Measurements from ENCODE around the gene ACRV1.
A peak's percentile ranks its signal among the peaks of the same experiment; 100 is the strongest.

The ACRV1 gene

DNA sequence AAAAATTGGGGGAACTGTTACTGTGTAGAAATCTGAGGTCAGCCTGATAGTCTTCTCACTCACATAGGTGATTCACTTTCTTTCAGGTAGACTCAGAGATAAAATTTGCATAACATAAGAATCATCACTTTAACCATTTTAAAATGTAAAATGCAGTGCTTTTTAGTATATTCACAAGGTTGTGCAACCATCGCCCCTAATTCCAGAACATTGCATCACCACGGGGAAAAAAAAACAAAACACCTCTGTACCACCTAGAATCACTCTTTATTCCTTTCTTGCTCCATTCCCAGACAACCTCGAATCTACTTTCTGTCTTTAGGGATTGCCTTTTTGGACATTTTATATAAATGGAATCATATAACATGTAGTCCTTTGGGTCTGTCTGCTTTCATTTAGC lies 34.8 kb downstream of the ACRV1 start:
- no peak for DNase-seq

DNA sequence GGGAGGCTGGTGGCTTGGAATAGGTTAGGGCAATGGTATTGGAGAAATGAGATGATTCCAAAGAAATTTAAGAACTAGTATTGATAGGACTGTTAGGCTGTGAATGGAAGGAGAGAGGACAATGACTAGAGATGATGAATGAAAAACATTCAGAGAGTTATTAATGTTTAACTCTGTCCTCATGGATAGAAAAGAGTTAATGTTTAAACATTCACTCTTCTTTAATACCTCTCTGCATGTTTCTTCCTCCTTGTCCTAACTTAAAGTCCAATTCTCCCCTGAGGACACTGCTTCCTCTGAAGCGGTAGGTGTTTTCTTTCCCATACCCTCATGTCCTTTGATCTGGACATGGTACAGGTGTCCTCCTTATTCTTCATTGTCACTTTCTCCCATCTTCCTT lies 42.3 kb downstream of the ACRV1 start:
- no peak for DNase-seq

DNA sequence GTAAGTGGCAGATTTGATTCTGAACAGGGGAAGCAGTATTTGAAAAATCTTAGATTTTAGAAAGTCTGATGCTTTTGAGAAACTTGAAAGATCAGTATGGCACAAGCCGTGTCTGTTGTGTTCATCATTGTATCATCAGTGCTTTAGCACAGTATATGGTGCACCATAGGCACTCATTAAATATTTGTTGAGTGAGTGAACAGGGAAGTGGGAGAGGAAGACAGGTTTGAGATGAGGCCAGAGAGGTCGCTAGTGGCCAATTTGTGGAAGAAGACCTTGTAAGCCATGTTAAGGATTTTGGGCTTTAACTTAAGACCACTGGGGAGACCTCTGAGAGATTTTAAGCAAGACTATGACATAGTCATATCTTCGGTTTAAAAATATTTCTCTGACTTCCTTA lies 42.8 kb downstream of the ACRV1 start:
- no peak for DNase-seq

DNA sequence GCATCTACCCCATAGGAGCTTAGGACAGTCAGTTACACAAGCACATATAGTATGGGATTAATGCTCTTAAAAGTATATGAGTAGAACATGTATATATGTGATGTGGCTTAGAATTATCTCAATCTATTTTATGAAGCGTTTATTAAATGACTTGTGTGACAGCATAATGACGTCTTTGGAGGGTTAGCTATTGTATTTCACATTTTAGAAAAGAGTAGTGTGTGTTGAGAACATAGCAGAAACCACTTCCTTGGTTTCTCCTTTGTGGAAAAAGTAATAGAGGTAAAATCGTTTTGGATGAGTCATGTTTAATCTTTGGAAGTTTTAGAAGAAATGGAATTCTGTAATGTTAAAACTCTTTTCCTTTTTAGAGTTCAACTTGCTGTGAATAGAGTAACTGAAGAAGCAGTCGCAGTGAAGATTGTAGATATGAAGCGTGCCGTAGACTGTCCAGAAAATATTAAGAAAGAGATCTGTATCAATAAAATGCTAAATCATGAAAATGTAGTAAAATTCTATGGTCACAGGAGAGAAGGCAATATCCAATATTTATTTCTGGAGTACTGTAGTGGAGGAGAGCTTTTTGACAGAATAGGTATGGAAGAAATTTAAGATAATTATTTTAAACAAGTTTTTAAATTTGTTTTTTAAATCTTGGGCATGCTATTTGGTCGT lies 53.3 kb downstream of the ACRV1 start:
- no peak for DNase-seq

DNA sequence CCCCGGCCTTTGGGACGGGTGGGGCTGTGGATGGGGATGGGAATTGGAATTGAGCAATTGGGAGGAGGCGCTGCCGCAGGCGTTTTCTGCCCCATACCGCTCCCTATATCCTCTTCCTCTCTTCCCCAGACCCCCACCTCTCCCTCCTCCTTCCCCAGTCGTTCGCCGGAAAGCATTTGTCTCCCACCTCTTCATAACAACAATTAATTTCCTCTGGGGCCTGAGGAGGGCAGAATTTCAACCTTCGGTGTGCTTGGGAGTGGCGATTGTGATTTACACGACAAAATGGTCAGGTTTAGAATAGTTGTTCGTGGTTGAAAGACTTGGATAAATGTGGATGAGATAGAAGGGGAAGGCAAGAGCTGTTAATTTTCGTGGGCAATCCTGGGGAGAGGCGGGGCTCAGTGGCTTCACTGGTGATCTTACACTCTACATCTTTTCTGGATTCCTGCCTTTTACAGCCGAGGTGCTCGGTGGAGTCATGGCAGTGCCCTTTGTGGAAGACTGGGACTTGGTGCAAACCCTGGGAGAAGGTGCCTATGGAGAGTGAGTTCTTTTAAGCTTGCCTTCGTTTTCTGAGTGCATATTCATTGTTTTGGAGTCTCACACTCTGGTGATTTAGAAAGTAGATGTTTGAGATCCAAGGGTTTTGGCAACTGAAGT lies 54.2 kb downstream of the ACRV1 start:
- peak; percentile 61 for DNase-seq

DNA sequence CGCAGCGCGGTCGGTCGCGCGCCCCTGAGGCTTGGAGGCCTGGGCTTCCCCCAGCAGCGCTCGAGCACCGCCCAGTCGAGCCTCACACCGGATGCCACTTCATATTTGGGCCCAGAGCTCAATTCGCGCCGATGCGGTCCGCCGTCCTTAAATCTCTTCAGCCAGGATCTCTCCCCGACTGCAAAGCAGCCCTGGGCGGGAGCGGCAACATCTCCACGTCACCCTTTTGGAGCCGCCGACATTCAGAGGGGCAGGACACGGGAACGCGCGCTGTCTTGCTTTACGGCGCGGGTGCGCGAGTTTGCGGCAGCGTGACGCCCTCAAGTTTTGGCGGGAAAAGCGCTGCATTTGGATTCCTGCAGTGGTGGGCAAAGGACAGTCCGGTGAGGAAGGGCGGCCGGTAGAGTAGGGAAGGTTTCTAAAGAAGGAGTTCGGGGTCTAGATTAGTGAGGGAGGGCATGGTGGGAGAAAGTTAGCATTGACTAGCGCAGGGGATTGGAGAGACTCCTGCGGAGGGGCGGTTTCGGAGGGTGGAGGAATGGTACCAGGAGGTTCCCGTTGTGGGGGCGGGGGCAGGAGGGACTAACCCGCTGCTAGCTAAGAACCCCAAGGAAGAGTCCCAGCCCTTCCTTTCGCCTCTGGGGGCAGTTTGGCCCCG lies 54.9 kb downstream of the ACRV1 start:
- DNase-seq, result peak; percentile 89

DNA sequence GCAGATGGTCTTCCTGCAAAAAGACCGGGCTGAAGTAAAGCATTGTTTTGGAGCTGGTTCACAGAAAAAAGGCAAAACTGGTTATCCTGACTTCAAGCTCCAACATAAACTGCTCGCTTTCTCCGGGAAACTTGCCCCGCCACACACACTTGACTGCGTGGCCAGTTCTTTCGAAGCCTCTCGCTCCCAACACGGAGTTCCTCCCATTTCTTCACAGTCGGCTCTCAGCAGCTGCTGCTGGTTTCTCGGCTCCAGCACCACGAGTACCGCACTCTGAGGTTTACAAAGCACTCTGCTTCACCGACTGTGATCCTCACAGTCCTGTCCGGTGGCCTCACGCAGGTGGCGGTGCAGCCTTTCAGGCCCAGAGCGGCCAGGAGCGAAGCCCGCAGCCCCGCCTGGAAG lies 55.4 kb downstream of the ACRV1 start:
- no peak for DNase-seq

DNA sequence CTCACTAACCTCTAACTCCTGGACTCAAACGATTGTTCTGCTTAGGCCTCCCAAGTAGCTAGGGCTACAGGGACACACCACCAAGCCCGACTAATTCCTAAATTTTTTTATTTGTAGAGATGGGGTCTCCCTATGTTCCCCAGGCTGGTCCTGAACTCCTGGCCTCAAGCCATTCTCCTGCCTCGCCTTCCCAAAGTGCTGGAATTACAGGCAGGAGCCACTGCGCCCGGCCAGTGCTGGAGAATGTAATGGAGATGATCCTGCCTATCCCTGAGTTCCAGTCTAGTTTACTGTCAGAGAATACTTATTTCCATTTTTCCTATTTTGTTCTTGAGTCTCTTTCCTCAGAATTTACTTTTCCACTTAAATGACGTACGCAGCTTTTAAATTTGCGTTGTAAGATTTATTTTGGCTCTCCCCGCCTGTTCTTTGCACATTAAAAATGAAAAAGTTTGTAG lies 55.9 kb downstream of the ACRV1 start, which contains the start of gene CHEK1:
Gene CHEK1, plus strand, starts transcription at position 408 of the 458 bp plus-strand sequence. CDS start 1,606 bp downstream, outside the sequence.
- DNase-seq, result no peak

DNA sequence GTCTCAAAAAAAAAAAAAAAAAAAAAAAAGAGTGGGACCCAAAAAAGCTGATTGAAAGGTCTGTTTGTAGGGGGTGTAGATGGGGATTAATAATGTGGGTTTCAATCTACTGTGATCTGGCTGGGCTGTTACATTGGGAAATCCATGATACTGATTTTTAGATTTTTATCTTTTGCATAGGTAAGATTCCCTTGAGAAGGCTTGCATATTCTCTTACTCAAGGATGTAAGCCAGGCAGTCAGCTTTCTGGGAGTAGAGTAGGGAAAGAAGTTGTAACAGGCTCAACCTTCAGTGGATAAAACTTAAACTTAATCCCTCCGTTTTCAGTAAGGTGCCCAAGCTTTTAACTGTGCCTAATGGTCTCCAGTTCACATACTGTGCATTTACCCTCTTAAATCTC lies 57.6 kb downstream of the ACRV1 start:
- DNase-seq, result no peak

DNA sequence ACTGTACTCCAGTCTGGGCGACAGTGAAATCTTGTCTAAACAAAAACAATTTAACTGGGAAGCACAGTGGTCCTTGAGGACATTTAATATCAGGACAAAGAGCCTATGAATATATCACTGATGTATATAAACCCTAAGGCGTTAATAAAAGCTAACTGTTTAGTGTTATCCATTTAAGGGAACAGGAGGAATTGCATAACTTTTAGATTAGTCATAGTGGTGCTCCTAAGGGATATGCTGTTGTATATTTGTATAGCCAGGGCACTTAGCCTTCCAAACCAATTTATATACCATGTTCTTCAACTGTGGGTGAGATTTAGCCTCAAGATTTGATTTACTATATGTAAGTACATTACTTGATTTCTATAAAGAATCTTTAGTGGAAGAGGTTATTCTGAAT lies 58.7 kb downstream of the ACRV1 start:
- DNase-seq, result no peak

Measured in NCI-H1436 (cell line).